ENCODE results near the gene HIVEP1.

HIVEP1 gene

DNA sequence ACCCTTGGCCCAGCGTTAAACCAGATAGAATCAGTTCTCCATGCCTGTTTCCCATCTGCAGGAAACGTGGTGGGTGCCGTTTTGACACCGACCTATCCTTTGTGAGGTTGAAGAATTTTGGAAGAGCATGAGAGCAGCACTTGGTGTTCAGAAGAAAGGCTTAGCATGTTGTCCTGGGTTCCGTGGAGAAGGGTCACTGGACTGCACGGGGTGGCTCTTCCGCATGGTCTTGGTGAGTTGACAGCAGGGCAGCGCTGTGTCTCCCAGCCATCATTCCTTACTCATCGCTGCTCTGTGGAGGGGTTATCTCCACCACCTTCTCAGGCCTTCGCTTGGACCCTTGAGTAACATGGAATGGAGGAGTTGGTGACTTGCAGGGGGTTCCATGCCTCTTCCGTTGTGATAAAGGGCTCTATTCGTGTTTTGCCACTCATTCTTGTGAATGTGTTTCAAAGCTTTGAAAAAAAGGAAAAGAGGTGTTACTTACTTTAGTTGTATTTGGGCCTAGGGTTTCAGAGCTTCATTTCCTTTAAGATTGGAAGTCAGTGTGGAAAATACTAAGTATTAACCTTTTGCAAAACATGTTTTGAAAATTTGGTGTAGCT is 8.2 kb downstream of the HIVEP1 start:
- DNase-seq (ENCODE audit: low spot score) = no peak

DNA sequence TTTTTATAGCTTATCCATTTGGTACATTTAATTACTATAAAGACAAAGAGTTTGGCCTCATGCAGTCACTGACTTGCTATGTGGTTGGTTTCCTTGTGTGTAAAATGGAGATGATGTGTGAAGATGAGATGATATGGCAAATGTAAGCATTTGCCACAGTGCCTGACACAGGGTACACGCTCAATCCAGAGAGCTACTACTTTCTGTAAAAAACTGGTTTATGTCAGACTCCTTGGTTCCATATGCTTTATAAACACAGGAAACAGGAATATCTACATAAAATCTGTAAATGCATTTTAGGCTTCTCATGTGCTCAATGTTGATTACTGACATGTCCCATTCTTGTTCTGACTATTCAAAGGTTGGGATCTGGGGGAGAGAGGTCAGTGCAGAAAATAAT is 10.4 kb downstream of the HIVEP1 start:
- DNase-seq (ENCODE audit: low spot score) = no peak

DNA sequence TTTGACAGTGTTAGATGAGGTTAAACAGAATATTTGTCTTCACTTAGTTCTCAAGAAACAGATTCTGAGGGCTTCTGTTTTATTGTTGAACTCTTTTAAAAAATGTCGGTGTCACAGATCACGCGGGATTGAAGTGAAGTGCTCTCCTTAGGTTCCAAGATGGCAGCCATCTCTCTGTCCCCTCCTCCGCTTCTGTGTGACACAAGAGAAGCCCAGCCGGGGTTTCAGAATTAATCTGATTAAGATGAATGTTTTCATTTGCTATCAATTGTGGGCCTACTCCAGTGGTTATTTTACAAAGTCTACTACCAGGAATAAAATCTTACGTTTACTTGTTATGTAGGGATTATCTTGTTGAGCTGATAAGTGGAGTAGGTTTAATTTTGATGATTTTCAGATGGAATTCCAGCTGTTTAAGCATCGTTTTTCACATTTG is 10.9 kb downstream of the HIVEP1 start:
- DNase-seq (ENCODE audit: low spot score) = no peak

DNA sequence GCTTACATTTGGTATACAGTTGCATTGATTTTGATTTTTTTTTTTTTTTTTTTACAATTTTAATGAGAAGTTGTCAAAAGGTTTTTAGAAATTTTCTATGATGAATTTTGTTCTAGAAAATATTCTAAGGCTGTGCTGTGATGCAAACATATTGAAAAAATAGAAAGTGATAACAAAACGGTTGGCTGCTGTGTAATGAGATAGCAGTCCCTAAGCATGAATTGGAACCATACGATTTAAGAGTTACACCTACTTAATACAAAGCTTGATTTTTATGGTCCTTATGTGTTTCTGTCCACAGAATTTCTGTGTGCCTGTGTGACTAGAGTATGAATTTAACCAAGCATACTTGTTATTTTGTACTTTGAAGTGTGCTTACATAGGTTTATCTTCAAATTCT is 12.1 kb downstream of the HIVEP1 start:
- DNase-seq (ENCODE audit: low spot score) = no peak

DNA sequence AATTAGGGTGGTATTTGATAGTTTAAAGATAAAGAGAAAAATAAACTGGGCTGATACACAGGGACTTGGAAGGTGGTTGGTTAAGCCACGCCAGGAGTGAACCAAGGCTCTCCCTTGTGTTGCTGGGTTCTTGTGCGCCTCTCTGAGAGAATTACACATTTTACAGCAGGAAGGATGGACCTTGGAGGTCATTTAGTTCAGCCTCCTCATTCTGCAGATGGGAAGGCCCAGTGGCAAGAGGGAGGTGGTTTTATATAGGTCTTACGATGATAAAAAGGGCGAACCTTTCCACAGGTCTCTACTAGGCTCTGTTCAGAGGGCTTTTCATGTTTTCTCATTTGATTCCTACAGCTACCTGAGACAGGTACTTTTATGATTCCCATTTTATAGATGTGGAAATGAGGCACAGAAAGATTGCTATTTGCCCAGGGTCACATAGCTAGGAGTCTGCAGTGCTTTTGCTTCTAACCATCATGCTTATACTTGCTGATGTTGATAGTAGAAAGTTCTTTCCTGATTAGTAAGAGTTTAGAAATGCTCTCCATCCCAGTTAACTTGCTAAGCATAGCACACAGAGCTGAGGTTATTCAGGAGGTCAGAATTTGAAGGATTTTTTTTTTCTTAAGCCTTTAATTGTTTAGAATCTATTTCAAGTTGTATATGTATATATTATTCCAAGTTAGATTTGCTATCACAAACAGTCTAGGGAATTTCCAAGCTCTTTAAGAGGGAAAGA is 12.8 kb downstream of the HIVEP1 start:
- no peak for DNase-seq (ENCODE audit: low spot score)

DNA sequence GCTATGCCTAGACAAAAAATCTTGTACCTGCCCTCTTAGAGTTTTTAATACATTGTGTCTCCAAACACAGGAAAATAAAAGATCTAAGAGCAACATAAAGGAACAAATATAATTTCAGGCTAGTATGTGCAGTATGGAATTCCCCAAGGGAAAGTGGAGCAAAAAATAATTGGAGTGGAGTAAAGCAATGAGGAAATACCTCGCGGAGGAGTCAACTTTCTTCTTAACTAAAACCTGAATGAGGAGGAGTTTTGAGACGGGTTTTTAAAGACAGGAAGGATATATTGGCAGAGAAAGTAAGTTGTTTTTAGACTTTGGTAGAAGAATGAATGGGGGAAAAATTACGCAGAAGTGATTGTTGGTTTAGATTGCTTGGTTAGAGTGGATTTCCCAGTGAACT is 14.0 kb downstream of the HIVEP1 start:
- no peak for DNase-seq (ENCODE audit: low spot score)

DNA sequence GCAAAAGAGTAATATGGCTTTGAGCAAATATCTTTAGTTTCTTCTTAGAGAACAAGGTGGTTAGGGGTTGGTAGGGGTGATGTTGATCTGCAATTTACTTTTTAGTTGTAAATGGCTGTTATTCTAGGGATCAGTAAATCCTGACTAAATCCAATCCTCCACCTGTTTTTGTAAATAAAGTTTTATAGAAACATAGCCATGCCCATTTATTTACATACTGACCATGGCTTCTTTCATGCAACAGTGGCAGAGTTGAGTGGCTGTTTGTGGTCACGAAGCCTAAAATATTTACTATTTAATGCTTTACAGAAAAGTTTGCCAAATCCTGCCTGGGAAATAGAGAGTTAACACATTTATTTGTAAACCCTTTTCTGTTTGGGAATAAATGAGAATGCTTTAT is 14.7 kb downstream of the HIVEP1 start:
- DNase-seq (ENCODE audit: low spot score) = no peak

DNA sequence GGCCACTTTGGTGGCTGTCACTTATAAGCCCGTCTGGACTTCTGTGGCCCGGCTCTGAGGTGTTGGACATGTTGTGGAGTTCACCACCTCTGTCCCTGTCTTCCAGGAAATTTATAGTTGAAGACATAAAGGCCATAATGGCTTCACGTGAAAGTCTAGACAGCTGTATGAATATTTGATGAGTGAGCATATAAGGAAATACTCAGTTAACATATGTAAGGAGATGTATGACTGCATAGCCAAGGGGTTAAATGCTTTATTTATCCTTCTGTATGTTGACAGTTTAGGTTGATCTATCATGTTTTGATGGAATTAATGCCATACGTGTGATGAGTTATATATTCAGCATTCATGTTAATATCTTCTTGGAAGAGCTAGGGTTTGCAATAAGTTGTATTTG is 16.1 kb downstream of the HIVEP1 start:
- DNase-seq (ENCODE audit: low spot score) = no peak

DNA sequence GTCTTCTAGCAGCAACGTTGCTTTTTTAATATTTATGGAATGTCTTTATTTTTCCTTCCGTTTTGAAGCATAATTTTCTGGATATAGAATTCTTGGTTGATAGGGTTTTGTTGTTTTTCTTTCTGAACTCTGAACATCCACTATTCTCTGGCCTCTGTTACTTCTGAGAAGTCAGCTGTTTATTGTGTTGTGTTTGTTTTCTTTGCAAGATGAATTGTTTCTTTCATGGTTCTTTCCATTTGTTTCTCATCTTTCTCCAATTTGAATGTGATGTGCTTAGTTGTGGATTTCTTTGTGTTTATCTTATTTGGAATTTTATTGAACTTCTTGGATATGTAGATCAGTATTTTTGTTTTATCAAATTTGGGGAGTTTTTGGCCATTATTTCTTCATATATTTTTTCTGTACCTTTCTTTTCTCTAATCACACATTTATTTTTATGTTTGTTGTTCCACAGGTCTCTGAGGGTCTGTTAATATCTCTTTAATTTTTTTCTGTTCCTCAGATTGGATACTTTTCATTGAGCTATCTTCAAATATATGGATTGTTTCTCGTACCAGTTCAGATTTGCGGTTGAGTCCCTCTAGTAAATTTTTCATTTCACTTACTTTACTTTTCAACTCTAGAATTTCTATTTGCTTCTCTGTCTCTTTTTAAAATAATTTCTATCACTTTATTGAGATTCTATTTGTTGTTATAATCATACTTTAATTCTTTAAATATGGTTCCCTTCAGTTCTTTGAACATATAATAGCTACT is 18.0 kb downstream of the HIVEP1 start:
- no peak for DNase-seq (ENCODE audit: low spot score)

DNA sequence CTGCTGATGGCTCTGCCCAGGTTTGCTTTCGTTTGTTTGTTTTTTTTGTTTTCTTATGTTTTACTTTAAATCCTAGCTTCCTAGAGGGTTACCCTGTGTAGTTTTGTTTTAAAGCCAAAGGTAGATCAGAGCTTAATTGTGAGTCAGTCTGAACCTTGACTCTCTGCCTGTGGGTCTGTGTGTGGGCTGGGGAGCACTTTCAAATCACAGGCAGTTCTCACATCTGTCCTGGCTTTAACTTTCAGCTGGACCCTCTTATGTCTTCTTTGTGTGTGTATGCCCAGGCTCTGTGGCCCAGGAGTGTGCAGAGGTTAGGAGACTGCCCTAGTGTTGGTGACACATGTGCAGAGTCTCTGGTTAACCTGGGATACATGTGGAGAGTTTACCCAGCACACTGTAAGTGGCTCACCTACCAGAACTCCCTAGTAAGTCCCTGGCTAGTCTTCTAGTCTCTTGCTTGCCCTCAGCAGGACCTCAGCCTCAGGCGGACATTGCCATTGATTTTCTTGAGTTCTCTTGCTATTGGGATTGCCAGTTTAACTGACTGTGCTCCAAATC is 19.0 kb downstream of the HIVEP1 start:
- DNase-seq (ENCODE audit: low spot score) = no peak

DNA sequence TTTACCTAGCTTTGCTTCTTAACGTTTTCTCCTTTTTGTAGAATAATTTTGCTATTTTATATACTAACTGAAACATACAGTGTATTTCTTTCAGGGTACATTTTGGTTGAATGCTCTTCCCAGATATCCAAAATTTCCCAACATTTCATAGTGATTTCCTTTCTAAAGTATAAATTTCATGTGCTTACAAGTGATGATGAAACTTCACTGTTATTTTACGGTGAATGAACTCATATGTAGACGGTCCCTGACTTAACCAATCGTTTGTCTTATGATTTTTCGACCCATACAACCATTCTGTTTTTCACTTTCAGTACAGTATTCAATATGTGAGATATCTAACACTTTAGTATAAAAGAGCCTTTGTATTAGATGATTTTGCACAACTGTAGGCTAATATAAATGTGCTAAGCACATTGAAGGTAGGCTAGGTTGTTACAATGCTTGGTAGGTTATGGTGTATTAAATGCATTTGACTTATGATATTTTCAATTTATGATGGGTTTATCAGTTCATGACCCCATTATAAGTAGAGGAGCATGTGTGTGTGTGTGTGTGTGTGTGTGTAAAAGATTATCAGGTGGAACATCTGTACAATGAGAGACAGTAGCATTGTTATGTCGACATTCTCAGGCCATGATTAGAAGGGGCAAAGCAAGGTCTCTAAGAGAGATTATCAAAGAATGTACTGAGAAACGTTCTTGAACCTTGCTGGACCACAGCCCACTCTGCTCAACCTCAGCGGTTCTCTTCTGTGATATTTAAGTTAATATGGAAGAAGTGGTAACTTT is 20.9 kb downstream of the HIVEP1 start:
- DNase-seq (ENCODE audit: low spot score) = no peak

DNA sequence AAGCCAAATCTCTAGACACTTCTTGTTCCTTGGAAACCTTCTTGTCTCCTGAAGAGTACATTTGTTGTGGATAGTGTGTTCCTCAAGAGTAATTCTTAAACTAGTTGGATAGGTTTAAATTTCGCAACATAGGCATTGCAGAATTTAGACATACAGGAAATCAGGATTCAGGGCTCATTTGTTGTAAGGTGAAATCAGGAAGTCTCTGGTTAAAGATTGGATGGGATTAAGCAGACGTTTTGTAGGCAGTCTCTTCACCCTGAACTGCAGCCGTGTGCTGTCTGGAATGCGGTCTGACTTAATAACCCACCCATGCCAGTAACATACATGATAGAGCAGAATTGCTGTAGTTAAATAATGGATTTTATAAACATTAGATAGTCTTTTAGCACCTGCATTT is 21.7 kb downstream of the HIVEP1 start:
- DNase-seq (ENCODE audit: low spot score) = no peak

DNA sequence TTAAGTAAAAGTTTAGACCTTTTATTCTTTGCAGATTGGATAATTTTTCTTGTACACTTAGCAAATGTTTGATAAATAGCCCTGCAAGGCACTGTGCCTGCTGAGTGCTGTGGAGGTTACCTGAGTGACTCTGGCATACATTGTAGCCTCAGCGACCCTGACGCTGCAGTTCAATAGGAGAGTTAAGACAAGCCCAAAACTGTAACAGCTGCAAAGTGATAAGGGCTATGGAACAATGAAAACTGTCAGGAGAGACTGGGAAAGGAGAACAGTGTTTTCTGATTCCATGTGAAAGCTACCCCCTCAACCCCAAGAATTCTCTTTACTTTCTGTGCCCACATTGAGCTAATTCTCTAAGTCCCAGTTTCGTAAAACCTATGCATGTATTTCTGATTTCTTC is 22.2 kb downstream of the HIVEP1 start:
- DNase-seq (ENCODE audit: low spot score) = no peak

DNA sequence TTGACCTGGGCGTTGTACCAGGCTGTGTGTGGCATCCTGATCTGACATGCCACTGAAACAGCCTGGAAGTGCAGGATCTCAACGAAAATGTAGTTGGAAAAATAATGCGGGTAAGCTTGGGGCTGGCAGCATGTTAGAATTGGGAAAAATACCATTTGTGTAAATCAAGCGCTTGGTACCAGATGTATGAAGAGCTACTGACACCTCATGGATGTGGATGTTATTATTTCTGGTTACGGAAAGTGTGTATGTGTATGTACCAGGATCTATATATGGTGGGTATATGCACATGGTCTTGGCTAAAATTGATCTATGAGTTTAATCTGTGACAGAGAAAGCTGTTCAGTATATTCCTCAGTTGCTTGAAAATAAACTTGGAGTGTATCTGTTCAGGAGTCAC is 22.7 kb downstream of the HIVEP1 start:
- no peak for DNase-seq (ENCODE audit: low spot score)

DNA sequence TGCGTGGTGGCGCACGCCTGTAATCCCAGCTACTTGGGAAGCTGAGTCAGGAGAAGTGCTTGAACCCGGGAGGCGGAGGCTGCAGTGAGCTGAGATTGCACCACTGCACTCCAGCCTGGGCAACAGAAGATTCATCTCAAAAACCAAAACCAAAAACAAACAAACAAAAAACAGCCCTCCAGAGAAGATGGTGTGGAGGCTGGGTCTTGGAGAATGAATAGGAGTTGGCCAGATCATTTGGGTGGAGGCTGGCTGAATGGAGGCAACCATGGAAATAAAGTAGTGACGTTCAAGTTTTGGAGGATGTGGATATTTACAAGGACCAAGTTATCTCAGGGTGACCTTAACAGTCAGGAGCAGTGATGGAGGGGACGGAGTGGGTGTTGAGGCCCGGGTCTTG is 24.7 kb downstream of the HIVEP1 start:
- no peak for DNase-seq (ENCODE audit: low spot score)

DNA sequence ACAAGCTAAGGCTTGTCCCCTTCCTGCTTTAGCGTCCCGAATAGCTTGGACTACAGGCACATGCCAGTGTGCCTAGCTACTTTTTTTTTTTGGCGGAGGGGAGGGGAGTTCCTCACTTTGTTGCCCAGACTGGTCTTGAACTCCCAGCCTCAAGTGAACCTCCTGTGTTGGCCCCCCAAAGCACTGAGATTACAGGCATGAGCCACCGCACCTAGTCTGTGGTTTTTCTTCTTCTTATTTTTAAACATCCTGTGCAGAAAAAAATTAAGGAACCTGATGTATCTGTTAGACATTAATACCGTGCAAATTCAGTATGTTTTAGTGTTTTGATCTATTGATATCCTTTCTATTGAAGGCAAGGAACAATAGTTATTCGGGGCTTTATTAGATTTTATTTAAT is 25.7 kb downstream of the HIVEP1 start:
- DNase-seq (ENCODE audit: low spot score) = no peak

DNA sequence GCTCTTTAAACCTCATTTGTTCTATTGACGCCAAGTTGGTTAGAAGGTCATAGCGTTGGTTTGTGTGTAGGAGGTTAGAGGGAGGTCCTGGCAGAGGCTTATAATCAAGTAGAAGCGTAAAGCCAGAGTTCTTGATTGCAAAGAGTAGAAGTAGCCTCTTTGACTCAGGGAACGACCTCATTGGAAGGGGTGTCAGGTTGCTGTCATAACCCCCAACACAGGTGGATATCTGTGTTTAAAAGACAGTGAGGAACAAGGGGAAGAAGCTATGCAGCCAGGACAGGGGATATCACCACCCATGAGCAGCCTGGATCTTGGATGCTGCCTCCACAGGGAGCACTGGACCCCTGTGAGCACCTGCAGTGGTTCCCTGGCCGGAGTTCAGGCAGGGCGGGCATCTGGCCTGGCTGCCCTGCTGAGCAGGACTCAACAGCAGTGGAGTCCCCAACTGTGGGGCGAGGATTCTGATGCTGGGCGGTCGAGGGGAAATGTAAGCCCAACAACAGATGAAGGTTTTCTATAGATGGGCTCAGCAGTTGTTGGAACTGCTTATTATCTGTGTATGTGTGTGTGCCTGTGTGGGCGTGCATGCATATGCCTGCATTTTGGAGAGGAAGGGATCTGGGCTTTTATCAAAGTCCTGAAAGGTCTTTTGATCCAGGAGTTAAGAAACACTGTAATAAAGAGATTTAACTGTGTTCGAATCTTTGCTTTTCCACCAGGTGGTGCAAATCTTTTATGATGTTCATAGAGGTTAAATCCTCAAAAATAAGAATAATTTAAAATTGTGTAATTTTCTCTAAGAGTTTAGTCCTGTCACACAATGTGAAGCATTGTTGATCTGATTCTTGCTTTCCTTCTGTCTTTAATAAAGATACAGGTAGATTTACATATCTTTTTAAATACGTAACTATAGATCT is 27.7 kb downstream of the HIVEP1 start:
- no peak for DNase-seq (ENCODE audit: low spot score)

DNA sequence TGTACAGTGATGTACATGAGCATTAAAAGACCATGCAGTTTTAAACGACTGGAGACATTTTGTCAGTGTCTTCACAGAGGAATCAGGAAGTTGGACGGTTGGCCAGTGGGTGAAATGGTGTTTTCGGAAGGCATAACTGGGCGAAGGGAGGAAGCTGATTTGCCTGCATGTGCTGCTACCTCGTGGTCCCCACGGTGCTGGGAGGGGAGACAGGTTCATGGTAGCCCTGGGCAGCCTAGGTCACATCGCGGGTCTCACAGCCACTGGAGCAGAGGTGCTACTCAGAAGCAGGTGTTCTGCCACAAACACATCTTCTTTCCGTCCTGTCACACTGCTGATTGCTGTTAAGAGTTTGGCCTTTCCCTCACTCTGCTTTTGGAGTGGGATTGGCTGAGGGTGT is 35.2 kb downstream of the HIVEP1 start:
- DNase-seq (ENCODE audit: low spot score) = no peak

DNA sequence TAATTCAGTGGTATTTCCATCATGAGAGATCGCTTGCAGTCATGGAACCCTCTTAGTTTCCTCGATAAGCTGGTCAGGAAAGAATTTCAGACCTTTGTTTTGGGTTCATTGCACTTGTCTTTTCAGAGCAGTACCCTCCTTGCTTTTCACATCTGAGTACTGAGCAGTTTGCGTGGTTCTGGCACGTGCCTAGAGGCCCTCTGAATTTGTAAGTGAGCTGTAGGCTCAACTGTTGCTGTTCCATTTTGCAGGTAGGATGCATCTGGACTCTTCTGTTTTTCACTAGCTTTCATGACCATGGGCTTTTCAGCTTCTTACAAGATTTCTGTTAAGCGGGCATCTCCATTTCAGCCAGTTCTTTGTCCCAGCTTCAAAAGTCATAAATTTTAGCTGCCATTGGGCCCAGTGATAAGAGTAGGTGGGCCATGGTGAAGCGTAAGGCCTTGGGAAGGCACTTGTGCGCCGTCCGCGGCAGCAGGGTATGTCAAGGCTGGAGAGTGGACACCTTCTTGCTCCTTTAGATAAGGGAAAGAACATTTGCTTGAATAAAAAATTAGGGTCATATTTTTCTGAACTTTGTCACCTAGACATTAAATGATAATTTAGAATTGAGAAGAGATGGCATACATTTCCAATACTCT is 35.8 kb downstream of the HIVEP1 start:
- no peak for DNase-seq (ENCODE audit: low spot score)

DNA sequence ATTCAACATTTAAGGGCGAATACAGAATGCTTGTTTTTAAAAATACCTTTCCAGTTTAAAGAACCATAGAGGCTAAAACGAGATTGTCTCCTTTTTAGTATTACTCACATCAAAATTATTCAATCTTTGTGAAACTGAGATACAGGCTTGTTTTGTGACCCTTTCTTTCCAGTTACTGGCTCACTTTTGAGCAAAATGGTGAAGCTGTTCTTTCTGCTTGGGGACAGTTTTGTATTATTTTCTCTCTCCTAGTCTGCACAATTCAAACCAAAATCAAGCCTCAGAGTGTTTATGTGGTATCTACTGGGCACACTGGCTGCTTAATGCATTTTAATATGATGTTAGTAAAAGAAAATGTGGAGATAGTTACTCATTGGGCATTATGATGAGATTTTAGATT is 36.5 kb downstream of the HIVEP1 start:
- no peak for DNase-seq (ENCODE audit: low spot score)

DNA sequence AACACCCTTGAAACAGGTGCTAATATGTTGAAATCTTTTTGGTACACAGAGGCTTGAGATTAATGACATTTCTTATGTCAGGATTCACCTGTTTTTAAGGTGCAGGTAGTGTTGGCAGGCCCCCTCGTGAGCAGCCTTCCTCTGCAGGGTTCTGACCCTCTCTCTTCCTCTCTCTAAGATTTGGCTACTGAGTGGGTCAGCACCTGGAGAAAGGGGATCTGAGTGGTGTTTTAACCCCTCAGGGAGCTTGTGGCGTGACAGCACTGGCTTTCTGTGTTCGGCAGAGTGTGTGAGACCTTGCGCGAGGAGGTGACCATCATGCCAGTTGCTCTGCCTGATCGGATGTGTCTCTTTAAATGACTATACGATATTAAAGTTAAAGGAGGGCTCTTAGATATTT is 37.1 kb downstream of the HIVEP1 start:
- DNase-seq (ENCODE audit: low spot score) = no peak

Measured in ecto neural progenitor cell (in vitro differentiated cells).